ENCODE data around the gene PKNOX2. TPM values are rescaled to one million over a fixed set of nuclear protein-coding genes. Genes with fewer than 3 reads are reported as not detected.

The PKNOX2 gene
- total and polyA plus RNA-seq, 9 of the 15 experiments (the other 6 are each of a cell fraction or from before 2014, with no cell fraction given) = not detected

GRCh38 chr11:125123947-125124617 lies 40.5 kb upstream of the PKNOX2 start:
- Histone ChIP-seq H3K27ac (ENCODE audit: extremely low read depth, low read depth, low read length) (no peak overlapping the region), H4K20me1 (replicated peaks; ENCODE audit: control insufficient read depth, insufficient read depth, low read length) (no peaks in the 10 kb centered on the region), H3K9me1 (ENCODE audit: control insufficient read depth, insufficient read depth, low read length) (no peaks in the 10 kb centered on the region), H3K4me1 (replicated peaks in 1 of 2; ENCODE audit: control insufficient read depth in 2 of 2, insufficient read depth in 2 of 2, low read length in 2 of 2) (no peaks in the 10 kb centered on the region), H3K36me3 (ENCODE audit: control insufficient read depth, insufficient read depth, low read length) (no peaks in the 10 kb centered on the region), H3K4me2 (ENCODE audit: insufficient read depth, low read length) (peak overlapping the region; percentile 42), H3K79me2 (ENCODE audit: control insufficient read depth, insufficient read depth, low read length) (no peaks in the 10 kb centered on the region), H3K4me3 (no peak overlapping the region), H3K27me3 (ENCODE audit: control insufficient read depth in 2 of 2, insufficient read depth in 2 of 2, low read length in 2 of 2) (peaks cover 10 to 13% of the 10 kb centered on the region in 2 experiments; a peak in 4 of 5 replicates), H3K9me3 (replicated peaks; ENCODE audit: control insufficient read depth, insufficient read depth, low read depth, low read length) (no peaks in the 10 kb centered on the region), H3K9ac (ENCODE audit: insufficient read depth in 1 of 2, low read depth in 2 of 2, low read length in 2 of 2) (no peak overlapping the region), H2AFZ (ENCODE audit: low read depth, low read length) (peak overlapping the region; percentile 85)
- peak; percentile 99 for ATAC-seq
- intact Hi-C loops (cut with micrococcal nuclease) = no loop called here
- 27% methylated on average over 10 of the region's 10 CpGs for WGBS (ENCODE audit: insufficient coverage, low coverage, missing lambda C conversion rate)
- ChIA-PET POLR2A (interaction anchor here (1.4 kb wide), 1 partner anchor 12 kb away, joined by 4 read pairs; no protein-coding TSS in a partner anchor), CTCF (ENCODE audit: low intra/inter-chr PET ratio) (interaction anchor here (1.0 kb wide), 1 partner anchor 33 kb away, joined by 3 read pairs; no protein-coding TSS in a partner anchor)
- in situ Hi-C loops (cut with MboI) = no loop called here
- BruUV-seq (replicated peaks) = no TSS peak
- FAIRE-seq = peak; percentile 92
- peak; percentile 49 to 73 (median 60) for DNase-seq (ENCODE audit: extremely low read depth in 1 of 4, low spot score in 3 of 4)
- TF ChIP-seq SPI1 (IDR thresholded peaks at IDR 0.05; ENCODE audit: borderline replicate concordance, low read depth, low read length) (peak; percentile 26; the same call in 1 of the 2 replicates), AFF1 (IDR thresholded peaks at IDR 0.05; ENCODE audit: low read depth in 1 of 2, partially characterized antibody in 2 of 2) (peak in 1 of 2 experiments; percentile 91), E4F1 (CRISPR knock-in tag; IDR thresholded peaks at IDR 0.05; ENCODE audit: borderline replicate concordance) (no peak), JUND (IDR thresholded peaks at IDR 0.05; ENCODE audit: borderline replicate concordance, low read depth, low read length) (peak; percentile 2; the same call in 1 of the 2 replicates), JUND (tag; IDR thresholded peaks at IDR 0.05; ENCODE audit: borderline replicate concordance, low read depth, low read length) (no peak; the same call in 2 of the 3 replicates), CTCFL (IDR thresholded peaks at IDR 0.05; ENCODE audit: borderline replicate concordance, insufficient read depth, low read depth, low read length, poor library complexity, severe bottlenecking) (peak; percentile 45), CTCF (IDR thresholded peaks at IDR 0.05 in 2 of 3, conservative IDR thresholded peaks at IDR 0.05 in 1 of 3; ENCODE audit: insufficient read depth in 2 of 3, low read depth in 1 of 3, low read length in 3 of 3) (peak; percentile 59 to 75 (median 73)), EHMT2 (IDR thresholded peaks at IDR 0.05) (peak; percentile 90)
